Mesendoderm (in vitro differentiated cells): ENCODE results near the gene DECR2.
"Not testable (repeated sequence)": the region's sequence is repeated elsewhere in the genome, so short reads cannot be mapped to it uniquely, and the experiment has no call there.

ENCODE experiments used
- DNase-seq: peaks from one replicate; pipeline ENCODE4 v3.0.0; 2013
- H2AK5ac ChIP-seq: 2 replicates; pipeline ENCODE4 v1.6.1; 2013; ENCODE audit warnings: low read length, inconsistent platforms
- H2BK120ac ChIP-seq: 2 replicates; pipeline ENCODE4 v1.6.1; 2013; ENCODE audit warnings: low read depth, mild to moderate bottlenecking, low read length, moderate library complexity, mixed read lengths
- H2BK15ac ChIP-seq: replicated peaks from 2 replicates; pipeline ENCODE4 v1.6.1; 2013; ENCODE audit warnings: low read depth, mild to moderate bottlenecking, moderate library complexity
- H2BK5ac ChIP-seq: 2 replicates; pipeline ENCODE4 v1.6.1; 2013; ENCODE audit warnings: low read length, inconsistent platforms
- H3K18ac ChIP-seq: 2 replicates; pipeline ENCODE4 v1.6.1; 2013; ENCODE audit warnings: mild to moderate bottlenecking, low read length, mixed read lengths
- H3K23ac ChIP-seq: one replicate; pipeline ENCODE4 v1.6.1; 2013; ENCODE audit warnings: low read length
- H3K27ac ChIP-seq: 2 replicates; pipeline ENCODE4 v1.5.1; 2013; ENCODE audit warnings: low read depth, mild to moderate bottlenecking, inconsistent platforms, low read length, moderate library complexity
- H3K27me3 ChIP-seq: 2 replicates; pipeline ENCODE4 v1.6.1; 2013; ENCODE audit warnings: low read length, control low read depth, mild to moderate bottlenecking, inconsistent platforms; ENCODE audit not compliant: insufficient read depth, poor library complexity
- H3K36me3 ChIP-seq: 2 replicates; pipeline ENCODE4 v1.6.1; 2013; ENCODE audit warnings: low read length, inconsistent platforms; ENCODE audit not compliant: control insufficient read depth, insufficient read depth
- H3K4ac ChIP-seq: one replicate; pipeline ENCODE4 v1.6.1; 2013; ENCODE audit warnings: low read depth, mild to moderate bottlenecking, low read length, moderate library complexity
- H3K4me1 ChIP-seq: 2 replicates; pipeline ENCODE4 v1.6.1; 2013; ENCODE audit warnings: low read depth, low read length, inconsistent platforms; ENCODE audit not compliant: control insufficient read depth
- H3K4me2 ChIP-seq: 2 replicates; pipeline ENCODE4 v1.6.1; 2013; ENCODE audit warnings: low read length
- H3K4me3 ChIP-seq: 2 replicates; pipeline ENCODE4 v1.5.1; 2013; ENCODE audit warnings: mild to moderate bottlenecking, low read length
- H3K56ac ChIP-seq: one replicate; pipeline ENCODE4 v1.6.1; 2013; ENCODE audit warnings: low read length
- H3K79me1 ChIP-seq: 2 replicates; pipeline ENCODE4 v1.6.1; 2013; ENCODE audit warnings: low read length, inconsistent platforms
- H3K79me2 ChIP-seq: 2 replicates; pipeline ENCODE4 v1.6.1; 2013; ENCODE audit warnings: mild to moderate bottlenecking, low read length; ENCODE audit not compliant: control insufficient read depth, insufficient read depth
- H3K9ac ChIP-seq: 2 replicates; pipeline ENCODE4 v1.6.1; 2013; ENCODE audit warnings: low read length, inconsistent platforms
- H4K5ac ChIP-seq: one replicate; pipeline ENCODE4 v1.6.1; 2013; ENCODE audit warnings: low read length
- H4K8ac ChIP-seq: one replicate; pipeline ENCODE4 v1.6.1; 2013; ENCODE audit warnings: low read depth, mild to moderate bottlenecking, control low read depth, low read length, moderate library complexity
- WGBS: extraction: QIAGEN DNeasy Blood & Tissue Kit; methylation state at CpG from one replicate; pipeline ENCODE4 v1.1.7; 2013; ENCODE audit warnings: low lambda C conversion rate, missing lambda C conversion rate; ENCODE audit not compliant: insufficient coverage; ENCODE audit errors: extremely low coverage; 5-methylcytosine and 5-hydroxymethylcytosine counted together

The DECR2 gene

GRCh38 chr16:387761-388666 is 13.7 kb upstream of the DECR2 start:
- not testable (repeated sequence) for H3K18ac ChIP-seq, H2BK5ac ChIP-seq, H4K5ac ChIP-seq, H3K79me1 ChIP-seq, H2AK5ac ChIP-seq, H3K79me2 ChIP-seq, H3K4me2 ChIP-seq, H3K27me3 ChIP-seq, H3K36me3 ChIP-seq, H3K23ac ChIP-seq, H2BK15ac ChIP-seq, H3K4me3 ChIP-seq, H3K4me1 ChIP-seq, H3K4ac ChIP-seq, H2BK120ac ChIP-seq, H4K8ac ChIP-seq
- H3K56ac ChIP-seq: peak overlapping the region; percentile 63
- DNase-seq: peak; percentile 77
- WGBS: no CpG with 5 or more reads among the region's 20 CpGs
- peak overlapping the region; percentile 29 for H3K9ac ChIP-seq
- H3K27ac ChIP-seq: peak overlapping the region; percentile 19

- Histone ChIP-seq H3K4me3 (no peak overlapping the region), H3K79me2 (no peaks in the 10 kb centered on the region), H2BK5ac (no peak overlapping the region), H3K18ac (no peak overlapping the region), H3K56ac (peak overlapping the region; percentile 54), H3K4ac (no peak overlapping the region), H3K36me3 (no peaks in the 10 kb centered on the region), H4K8ac (no peak overlapping the region), H3K4me1 (no peaks in the 10 kb centered on the region), H3K79me1 (no peaks in the 10 kb centered on the region), H4K5ac (no peak overlapping the region), H3K27ac (no peak overlapping the region), H2BK120ac (no peak overlapping the region), H3K4me2 (no peak overlapping the region), H3K27me3 (no peaks in the 10 kb centered on the region), H2AK5ac (no peak overlapping the region), H3K9ac (no peak overlapping the region), H3K23ac (no peak overlapping the region), H2BK15ac (no peak overlapping the region)
- no CpG with 5 or more reads among the region's 10 CpGs for whole genome bisulfite sequencing
- no peak for DNase-seq
Measured at GRCh38 chr16:389352-389751, 12.3 kb upstream of the DECR2 start.

- Histone ChIP-seq H3K56ac (no peak overlapping the region), H3K18ac (no peak overlapping the region), H2BK120ac (no peak overlapping the region), H4K8ac (no peak overlapping the region), H3K9ac (no peak overlapping the region), H2AK5ac (no peak overlapping the region), H2BK5ac (no peak overlapping the region), H4K5ac (no peak overlapping the region), H2BK15ac (no peak overlapping the region), H3K4me1 (no peaks in the 10 kb centered on the region), H3K27me3 (no peaks in the 10 kb centered on the region), H3K79me2 (no peaks in the 10 kb centered on the region), H3K4ac (no peak overlapping the region), H3K79me1 (no peaks in the 10 kb centered on the region), H3K4me3 (no peak overlapping the region), H3K36me3 (no peaks in the 10 kb centered on the region), H3K27ac (no peak overlapping the region), H3K23ac (no peak overlapping the region), H3K4me2 (no peak overlapping the region)
- peak; percentile 87 for DNase-seq
- WGBS: no CpG with 5 or more reads among the region's 7 CpGs
Measured at GRCh38 chr16:391885-392335, 9.8 kb upstream of the DECR2 start.

DNA sequence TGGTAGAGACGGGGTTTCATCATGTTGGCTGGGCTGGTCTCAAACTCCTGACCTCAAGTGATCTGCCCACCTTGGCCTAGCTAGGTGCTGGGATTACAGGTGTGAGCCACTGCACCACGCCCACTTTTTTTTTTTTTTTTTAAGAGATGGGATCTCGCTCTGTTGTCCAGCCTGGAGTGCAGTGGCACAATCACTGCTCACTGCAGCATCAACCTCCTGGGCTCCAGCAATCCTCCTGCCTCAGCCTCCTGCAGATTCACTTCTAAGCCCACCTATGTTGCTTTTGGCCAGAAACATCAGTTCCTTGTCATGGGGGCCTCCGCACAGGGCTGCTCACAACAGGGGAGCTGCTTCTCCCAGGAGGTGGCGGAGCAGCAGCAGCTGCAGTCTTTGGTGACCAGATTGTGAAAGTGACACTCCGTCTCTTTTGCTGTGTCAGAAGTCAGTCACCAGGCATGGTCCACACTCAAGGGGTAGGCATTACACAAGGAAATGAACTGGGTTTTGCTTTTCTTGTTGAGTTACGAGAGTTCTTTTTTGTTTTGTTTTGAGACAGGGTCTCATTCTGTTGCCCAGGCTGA is 9.1 kb upstream of the DECR2 start:
- Histone ChIP-seq H3K27me3 (no peaks in the 10 kb centered on the region), H3K79me2 (no peaks in the 10 kb centered on the region), H3K18ac (no peak overlapping the region), H2BK5ac (no peak overlapping the region), H3K36me3 (no peaks in the 10 kb centered on the region), H2BK15ac (no peak overlapping the region), H3K4me3 (no peak overlapping the region), H3K23ac (no peak overlapping the region), H3K4me2 (no peak overlapping the region), H4K8ac (no peak overlapping the region), H3K9ac (no peak overlapping the region), H3K4ac (no peak overlapping the region), H2BK120ac (no peak overlapping the region), H4K5ac (no peak overlapping the region), H2AK5ac (no peak overlapping the region), H3K4me1 (no peaks in the 10 kb centered on the region), H3K27ac (no peak overlapping the region), H3K79me1 (no peaks in the 10 kb centered on the region), H3K56ac (no peak overlapping the region)
- no CpG with 5 or more reads among the region's 7 CpGs for WGBS
- DNase-seq: no peak

GRCh38 chr16:396199-396598 is 5.5 kb upstream of the DECR2 start:
- Histone ChIP-seq H3K79me2 (peaks cover 2% of the 10 kb centered on the region), H3K27me3 (no peaks in the 10 kb centered on the region), H3K27ac (no peak overlapping the region), H4K5ac (no peak overlapping the region), H3K56ac (peak overlapping the region; percentile 51), H3K4me2 (peak overlapping the region; percentile 3), H4K8ac (no peak overlapping the region), H3K4ac (no peak overlapping the region), H3K4me1 (no peaks in the 10 kb centered on the region), H2BK120ac (no peak overlapping the region), H2AK5ac (no peak overlapping the region), H3K4me3 (no peak overlapping the region), H3K23ac (no peak overlapping the region), H3K18ac (no peak overlapping the region), H3K9ac (peak overlapping the region; percentile 67), H2BK15ac (no peak overlapping the region), H2BK5ac (no peak overlapping the region), H3K36me3 (peaks cover 7% of the 10 kb centered on the region), H3K79me1 (peaks cover 9% of the 10 kb centered on the region)
- WGBS: no CpG with 5 or more reads among the region's 3 CpGs
- no peak for DNase-seq
